ENCODE data around the gene THAP8. TPM values are rescaled to one million over a fixed set of nuclear protein-coding genes. Genes with fewer than 3 reads are reported as not detected.

THAP8 gene
- polyA plus RNA-seq, 1 donor (not counting 4 experiments of a cell fraction or from before 2014, with no cell fraction given): 1.8 TPM

GRCh38 chr19:35996777-35997176, 57.3 kb downstream of the THAP8 start:
- Histone ChIP-seq H3K9ac (ENCODE audit: control insufficient read depth, extremely low read depth, insufficient read depth, low read length) (no peak overlapping the region), H2AFZ (ENCODE audit: control insufficient read depth, low read length) (no peak overlapping the region), H3K9me1 (ENCODE audit: control insufficient read depth, extremely low read depth, insufficient read depth, low read length) (no peaks in the 10 kb centered on the region), H3K27me3 (ENCODE audit: control insufficient read depth, extremely low read depth, insufficient read depth, low read length) (no peaks in the 10 kb centered on the region), H3K79me2 (ENCODE audit: control insufficient read depth, insufficient read depth, low read length) (peaks cover 20% of the 10 kb centered on the region), H3K4me3 (ENCODE audit: control insufficient read depth in 2 of 3, extremely low read depth in 1 of 3, insufficient read depth in 2 of 3, low read depth in 1 of 3, low read length in 3 of 3) (no peak overlapping the region), H4K20me1 (ENCODE audit: control insufficient read depth, extremely low read depth, insufficient read depth, low read length) (no peaks in the 10 kb centered on the region), H3K4me2 (ENCODE audit: control insufficient read depth, extremely low read depth, insufficient read depth, low read depth, low read length) (peak overlapping the region; percentile 95), H3K27ac (ENCODE audit: control insufficient read depth, insufficient read depth, low read length) (no peak overlapping the region), H3K9me3 (ENCODE audit: control insufficient read depth, low read depth, low read length) (no peaks in the 10 kb centered on the region), H3K36me3 (ENCODE audit: control insufficient read depth in 2 of 2, extremely low read depth in 1 of 2, insufficient read depth in 2 of 2, low read length in 2 of 2) (peaks cover 3 to 4% of the 10 kb centered on the region in 2 experiments), H3K4me1 (ENCODE audit: control insufficient read depth, extremely low read depth, insufficient read depth, low read length) (peaks cover 24% of the 10 kb centered on the region)
- no peak for FAIRE-seq
- dilution Hi-C loops (cut with MboI; ENCODE audit: extremely low pct_ligation_motif_present, low sequenced_read_pairs): no loop called here
- DNase-seq (ENCODE audit: low read depth, low spot score): no peak
- no peak for TF ChIP-seq CTCF (optimal IDR thresholded peaks at IDR 0.05 in 1 of 3, IDR thresholded peaks at IDR 0.05 in 1 of 3, conservative IDR thresholded peaks at IDR 0.05 in 1 of 3; ENCODE audit: extremely low read depth in 1 of 3, insufficient read depth in 2 of 3, low read length in 3 of 3)
- TF ChIP-seq EZH2 (IDR thresholded peaks at IDR 0.05; ENCODE audit: low read length): no peak

- peak; percentile 80 for FAIRE-seq
- Histone ChIP-seq H3K4me2 (ENCODE audit: control insufficient read depth, extremely low read depth, insufficient read depth, low read depth, low read length) (peak within 1 kb of the TSS; percentile 95), H3K36me3 (ENCODE audit: control insufficient read depth in 2 of 2, extremely low read depth in 1 of 2, insufficient read depth in 2 of 2, low read length in 2 of 2) (peaks cover 3 to 4% of the 10 kb centered on the region in 2 experiments), H4K20me1 (ENCODE audit: control insufficient read depth, extremely low read depth, insufficient read depth, low read length) (no peaks in the 10 kb centered on the region), H3K79me2 (ENCODE audit: control insufficient read depth, insufficient read depth, low read length) (peaks cover 20% of the 10 kb centered on the region), H2AFZ (ENCODE audit: control insufficient read depth, low read length) (peak within 1 kb of the TSS; percentile 98), H3K9me3 (ENCODE audit: control insufficient read depth, low read depth, low read length) (no peaks in the 10 kb centered on the region), H3K9me1 (ENCODE audit: control insufficient read depth, extremely low read depth, insufficient read depth, low read length) (no peaks in the 10 kb centered on the region), H3K9ac (ENCODE audit: control insufficient read depth, extremely low read depth, insufficient read depth, low read length) (peak within 1 kb of the TSS; percentile 68), H3K27ac (ENCODE audit: control insufficient read depth, insufficient read depth, low read length) (peak within 1 kb of the TSS; percentile 60), H3K4me1 (ENCODE audit: control insufficient read depth, extremely low read depth, insufficient read depth, low read length) (peaks cover 24% of the 10 kb centered on the region), H3K27me3 (ENCODE audit: control insufficient read depth, extremely low read depth, insufficient read depth, low read length) (no peaks in the 10 kb centered on the region), H3K4me3 (ENCODE audit: control insufficient read depth in 2 of 3, extremely low read depth in 1 of 3, insufficient read depth in 2 of 3, low read depth in 1 of 3, low read length in 3 of 3) (peak within 1 kb of the TSS; percentile 70 to 87 (median 77))
- TF ChIP-seq CTCF (optimal IDR thresholded peaks at IDR 0.05 in 1 of 3, IDR thresholded peaks at IDR 0.05 in 1 of 3, conservative IDR thresholded peaks at IDR 0.05 in 1 of 3; ENCODE audit: extremely low read depth in 1 of 3, insufficient read depth in 2 of 3, low read length in 3 of 3): no peak
- TF ChIP-seq EZH2 (IDR thresholded peaks at IDR 0.05; ENCODE audit: low read length): no peak
- DNase-seq (ENCODE audit: low read depth, low spot score): peak; percentile 42
- dilution Hi-C loops (cut with MboI; ENCODE audit: extremely low pct_ligation_motif_present, low sequenced_read_pairs): no loop called here
Observed at GRCh38 chr19:35995048-35995993, 58.8 kb downstream of the THAP8 start, which contains the start of gene SDHAF1. SDHAF1 (plus strand) TSS chr19:35995188; CDS start chr19:35995275, 87 bp downstream.

Data from keratinocyte (primary cell).